Left lung (tissue), 10 donors: Measurements from ENCODE around the gene TRPM5. TPM values are rescaled to one million over a fixed set of nuclear protein-coding genes. Genes with fewer than 3 reads are reported as not detected.
A peak's percentile ranks its signal among the peaks of the same experiment; 100 is the strongest.

Source experiments
- ATAC-seq: fragments of 200-7000 bp; cut with Tn5 transposase; one replicate; pipeline ENCODE4 v1.9.1; 2020; ENCODE audit warnings: moderate library complexity
- DNase-seq, 4 donors: peaks; one replicate each; pipeline ENCODE4 v3.0.0-alpha.2; 2013 to 2020
- H3K27ac ChIP-seq, 2 donors: fragments of 200-600 bp; sonication (generic) in 1 of 2; one replicate each; pipeline versions ENCODE4 v1.5.0 to v1.8.0; 2020 to 2021
- H3K27me3 ChIP-seq, 2 donors: fragments of 200-600 bp; sonication (generic) in 1 of 2; one replicate each; pipeline versions ENCODE4 v1.5.0 to v1.8.0; 2020 to 2021
- H3K36me3 ChIP-seq, 2 donors: fragments of 200-600 bp; sonication (generic) in 1 of 2; one replicate each; pipeline versions ENCODE4 v1.5.0 to v1.8.0; 2020 to 2021
- H3K4me1 ChIP-seq, 2 donors: fragments of 200-600 bp; one replicate each; pipeline ENCODE4 v1.8.0; 2021
- H3K4me3 ChIP-seq, 2 donors: fragments of 200-600 bp; sonication (generic) in 1 of 2; one replicate each; pipeline versions ENCODE4 v1.5.0 to v1.8.0; 2020 to 2021; ENCODE audit warnings: mild to moderate bottlenecking in 1 of 2
- H3K9me3 ChIP-seq, 2 donors: fragments of 200-600 bp; sonication (generic) in 1 of 2; one replicate each; pipeline versions ENCODE4 v1.5.0 to v1.8.0; 2020 to 2021
- CTCF ChIP-seq, 2 donors: fragments of 200-600 bp; sonication (generic) in 1 of 2; IDR thresholded peaks; one replicate each; pipeline versions ENCODE4 v1.5.0 to v1.8.0; 2021; ENCODE audit warnings: antibody characterized with exemption in 2 of 2
- intact Hi-C, 2 donors: fragments of 100-400 bp; cut with DNase I; formaldehyde crosslinking; loops; one replicate each; pipeline versions ENCODE4 v1.11.2 to v1.14.2; 2022
- polyA plus RNA-seq, 6 donors: library from polyadenylated mRNA; unstranded; fragments of 120-200 nt; gene quantifications; one replicate each; pipeline ENCODE4 v1.2.1, GENCODE V29; 2013; ENCODE audit not compliant: insufficient read length in 6 of 6
- total RNA-seq, 2 donors: library from RNA; stranded (reverse); fragmentation: NEBNext Ultra II Directional; extraction: Animal tissue kit (Norgen Biotek cat#: 25700); gene quantifications; one replicate each; pipeline ENCODE4 v1.2.1, GENCODE V29; 2021
- donor health status: DM: no; HTN: yes; CAD: no.
- donor health status: DM: no; HTN: no; CAD: no.

Gene TRPM5
- total and polyA plus RNA-seq, 8 donors = 0.14 to 0.40 (median 0.31) TPM; not detected in 2

- H3K27me3 ChIP-seq = peaks cover 0 to 35% of the 10 kb centered on the region in 2 donors
- no peak for TF ChIP-seq CTCF (IDR thresholded peaks at IDR 0.05)
- peaks cover 8 to 47% of the 10 kb centered on the region in 2 donors for H3K4me1 ChIP-seq
- peak overlapping the region in 1 of 2 donors; percentile 81 for H3K27ac ChIP-seq
- intact Hi-C loops = no loop called here
- no peaks in the 10 kb centered on the region for H3K9me3 ChIP-seq
- no peaks in the 10 kb centered on the region for H3K36me3 ChIP-seq
- H3K4me3 ChIP-seq = peak overlapping the region; percentile 27 to 60
- ATAC-seq (peak; percentile 47), DNase-seq (peak in 2 of 4 donors; percentile 50 to 85)
Measured at GRCh38 chr11:2445746-2446551, 1.6 kb upstream of the TRPM5 start.

- intact Hi-C loops = no loop called here
- Histone ChIP-seq H3K4me1 (peaks cover 8 to 47% of the 10 kb centered on the region in 2 donors), H3K4me3 (peak within 1 kb of the TSS; percentile 27 to 60), H3K27me3 (peaks cover 0 to 35% of the 10 kb centered on the region in 2 donors), H3K27ac (peak within 1 kb of the TSS in 1 of 2 donors; percentile 81), H3K9me3 (no peaks in the 10 kb centered on the region), H3K36me3 (no peaks in the 10 kb centered on the region)
- no peak for TF ChIP-seq CTCF (IDR thresholded peaks at IDR 0.05)
- DNase-seq (peak in 3 of 4 donors; percentile 49 to 93 (median 66)), ATAC-seq (peak; percentile 90)
Measured at GRCh38 chr11:2444821-2445745, 769 bp upstream of the TRPM5 start, which contains the start of gene KCNQ1. Gene KCNQ1 (plus strand): TSS chr11:2445008. CDS start chr11:2445099, 91 bp downstream.

GRCh38 chr11:2443406-2443805 is 908 bp downstream of the TRPM5 start:
- H3K27ac ChIP-seq = no peak overlapping the region
- intact Hi-C loops = no loop called here

GRCh38 chr11:2442589-2442988 is 1.7 kb downstream of the TRPM5 start:
- Histone ChIP-seq H3K4me3 (no peak overlapping the region), H3K27me3 (peaks cover 0 to 36% of the 10 kb centered on the region in 2 donors), H3K27ac (no peak overlapping the region), H3K9me3 (no peaks in the 10 kb centered on the region), H3K36me3 (no peaks in the 10 kb centered on the region), H3K4me1 (peaks cover 8 to 38% of the 10 kb centered on the region in 2 donors)
- no peak for DNase-seq
- intact Hi-C loops = no loop called here
- TF ChIP-seq CTCF (IDR thresholded peaks at IDR 0.05) = no peak
- ATAC-seq = no peak

More at GRCh38 chr11:2443406-2443805, 908 bp downstream of the TRPM5 start:
- H3K4me1 ChIP-seq = peaks cover 8 to 46% of the 10 kb centered on the region in 2 donors
- DNase-seq (peak in 2 of 4 donors; percentile 28 to 40), ATAC-seq (no peak)
- H3K4me3 ChIP-seq = no peak overlapping the region
- H3K36me3 ChIP-seq = no peaks in the 10 kb centered on the region
- no peak for TF ChIP-seq CTCF (IDR thresholded peaks at IDR 0.05)
- no peaks in the 10 kb centered on the region for H3K9me3 ChIP-seq
- H3K27me3 ChIP-seq = peaks cover 0 to 35% of the 10 kb centered on the region in 2 donors
